Activated CD8-positive, alpha-beta memory T cell treated with anti-CD3 and anti-CD28 coated beads, Interleukin-2, amount 50 U/mL, for 24 hours (primary cell): ENCODE measurements around the gene LYPLA2.
"Not testable (repeated sequence)": the region's sequence is repeated elsewhere in the genome, so short reads cannot be mapped to it uniquely, and the experiment has no call there.

Source experiments
- DNase-seq: peaks from one replicate; pipeline ENCODE4 v3.0.0-alpha.2; 2020; ENCODE audit errors: extremely low read depth

The LYPLA2 gene

GRCh38 chr1:23800400-23801337 is 9.7 kb downstream of the LYPLA2 start, which contains the start of gene GALE:
Gene GALE (minus strand): TSS chr1:23800754. CDS start chr1:23799007, 1,747 bp downstream.
- peak; percentile 95 for DNase-seq

DNA sequence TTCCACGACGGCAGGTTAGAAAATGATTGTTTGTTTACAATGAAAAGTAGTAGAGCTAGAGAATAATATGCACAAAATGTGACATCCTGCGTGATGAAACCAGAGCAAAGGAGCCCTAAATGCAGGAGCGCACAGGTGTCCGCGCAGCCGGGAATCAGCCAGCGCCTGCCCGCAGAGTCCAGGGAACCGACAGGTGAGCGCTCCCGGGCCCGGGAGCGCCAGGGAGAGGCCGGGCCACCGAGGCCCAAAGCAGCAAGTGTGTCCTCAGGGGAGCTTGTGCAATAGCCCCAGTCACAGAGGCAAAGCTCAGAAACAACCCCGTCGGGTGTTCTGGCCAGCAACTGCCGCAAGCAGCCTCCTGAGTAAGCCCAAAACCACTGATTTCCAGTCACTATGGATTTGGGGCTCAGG is 10.4 kb downstream of the LYPLA2 start:
- no peak for DNase-seq

DNA sequence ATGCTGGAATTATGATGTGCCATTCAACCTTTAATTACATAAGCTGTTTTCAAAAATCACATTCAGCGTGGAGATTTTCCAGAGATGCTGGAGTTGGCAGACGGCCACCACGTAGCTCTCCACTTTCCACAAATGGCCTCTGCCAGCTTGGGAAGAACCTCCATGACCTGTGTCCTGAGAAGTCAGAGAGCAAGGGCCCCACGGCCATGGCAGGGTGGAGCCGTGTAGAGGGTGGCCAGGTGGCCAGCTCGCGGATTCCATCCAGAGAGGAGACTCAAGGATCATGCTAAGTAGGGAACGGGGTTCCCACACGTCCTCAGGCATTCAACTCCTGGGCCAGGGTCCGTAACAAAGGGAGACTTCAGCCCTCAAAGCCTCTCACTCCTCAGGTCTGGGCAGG is 10.9 kb downstream of the LYPLA2 start:
- DNase-seq: no peak

- not testable (repeated sequence) for DNase-seq
These were observed 11.9 kb downstream of the LYPLA2 start for GRCh38 chr1:23802809-23803342.

DNA sequence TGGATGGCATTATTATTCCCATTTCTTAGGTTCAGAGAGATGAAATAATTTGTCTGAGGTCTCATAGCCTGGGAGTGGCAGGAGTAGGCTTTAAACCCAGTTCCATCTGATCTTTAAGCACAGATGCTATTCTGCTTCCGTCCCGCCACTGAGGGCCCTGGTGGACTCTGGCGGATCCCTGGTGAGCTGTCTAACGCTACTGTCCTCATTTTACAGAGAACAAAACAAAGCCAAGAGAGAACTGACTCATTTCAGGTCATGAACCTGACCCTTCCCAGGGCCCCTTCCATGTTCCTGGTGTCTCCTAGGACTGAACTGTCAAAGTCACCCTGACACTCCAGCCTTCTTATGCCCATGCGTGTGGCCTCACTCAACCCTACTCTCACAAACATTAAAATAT is 12.7 kb downstream of the LYPLA2 start:
- no peak for DNase-seq

DNA sequence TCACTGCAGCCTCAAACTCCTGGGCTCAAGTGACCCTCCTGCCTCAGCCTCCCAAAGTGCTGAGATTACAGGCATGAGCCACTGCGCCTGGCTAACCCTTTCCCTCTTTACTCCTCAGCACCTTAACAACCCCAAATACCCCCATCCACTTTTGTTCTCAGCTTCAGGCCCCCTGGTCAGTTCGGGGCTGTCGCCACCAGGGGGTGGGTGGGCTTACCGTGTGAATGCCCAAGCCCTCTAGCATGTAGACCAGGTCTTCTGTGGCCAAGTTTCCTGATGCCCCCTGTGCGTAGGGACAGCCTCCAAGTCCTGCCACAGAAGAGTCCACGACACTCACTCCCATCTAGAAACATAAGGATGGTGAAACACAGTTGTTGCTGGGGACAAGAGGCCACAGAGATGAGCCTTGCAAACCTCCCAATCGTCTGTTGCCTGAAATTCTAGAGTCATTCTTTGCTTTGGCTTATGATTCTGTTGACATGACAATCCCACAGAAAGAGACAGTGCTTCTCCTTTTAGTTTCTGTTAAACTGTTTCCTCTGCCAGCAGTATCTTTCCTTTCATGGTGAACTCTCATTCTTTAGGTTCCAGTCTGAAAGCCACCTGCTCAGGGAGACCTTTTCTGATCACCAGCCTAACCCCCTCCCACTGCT is 13.4 kb downstream of the LYPLA2 start:
- DNase-seq: no peak

DNA sequence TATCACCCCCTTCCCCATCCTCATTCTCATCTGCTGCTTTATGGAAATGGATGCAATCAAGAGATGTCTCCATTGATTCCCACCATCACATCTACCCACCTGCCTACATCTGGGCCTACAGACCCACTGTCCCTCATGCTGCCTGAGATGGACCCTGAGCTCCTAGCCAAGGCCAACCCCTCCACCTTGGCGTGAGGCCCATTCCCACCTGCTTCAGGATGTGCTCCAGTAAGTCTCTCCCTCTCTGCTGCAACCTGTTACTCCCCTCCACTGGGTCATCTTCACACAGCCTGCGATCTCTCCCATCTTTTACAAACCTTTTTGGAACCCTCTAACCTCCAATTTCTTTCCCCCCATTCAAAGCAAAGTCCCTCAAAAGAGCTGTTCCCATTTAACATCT is 14.1 kb downstream of the LYPLA2 start:
- DNase-seq: no peak

DNA sequence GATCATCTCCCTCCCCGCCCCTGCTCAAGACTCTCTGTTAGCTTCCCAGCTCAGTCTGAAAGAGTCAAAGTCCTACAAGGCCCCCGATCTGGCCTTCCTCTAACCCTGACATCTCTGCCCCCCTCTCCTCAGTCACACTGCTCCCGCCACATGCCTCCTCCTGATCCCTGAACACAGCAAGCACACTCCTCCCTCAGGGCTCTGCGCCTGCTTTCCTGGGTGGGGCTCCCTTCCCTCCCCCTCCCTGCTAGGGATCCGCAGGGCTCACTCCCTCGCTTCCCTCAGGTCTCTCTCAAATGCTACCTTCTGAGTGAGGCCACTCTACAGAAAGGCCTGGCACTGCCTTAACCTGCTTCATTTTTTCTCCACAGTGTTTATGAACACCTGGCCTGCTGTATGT is 15.3 kb downstream of the LYPLA2 start:
- DNase-seq: no peak

DNA sequence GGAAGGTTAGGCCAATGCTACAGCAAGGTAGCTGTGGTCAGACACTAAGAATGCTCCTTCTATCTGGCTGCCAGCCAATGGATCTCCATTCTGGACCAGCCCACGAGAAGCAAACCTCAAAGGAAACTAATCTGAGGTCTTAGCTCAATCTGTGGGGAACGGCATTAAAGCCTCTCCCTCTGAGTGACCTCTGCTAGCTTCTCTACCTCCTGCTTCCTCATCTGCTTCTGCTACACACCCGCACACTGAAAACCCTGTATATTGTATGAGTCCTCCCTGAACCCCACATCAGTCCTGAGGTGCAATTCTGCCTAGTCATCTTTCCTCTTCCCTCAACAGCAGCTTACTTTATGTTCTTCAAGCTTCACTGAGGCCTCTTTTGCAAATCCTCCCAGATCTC is 16.5 kb downstream of the LYPLA2 start:
- DNase-seq: no peak

GRCh38 chr1:23809751-23810171 is 18.8 kb downstream of the LYPLA2 start:
- DNase-seq: peak; percentile 44

GRCh38 chr1:23810818-23811540 is 20.0 kb downstream of the LYPLA2 start:
- DNase-seq: no peak

DNA sequence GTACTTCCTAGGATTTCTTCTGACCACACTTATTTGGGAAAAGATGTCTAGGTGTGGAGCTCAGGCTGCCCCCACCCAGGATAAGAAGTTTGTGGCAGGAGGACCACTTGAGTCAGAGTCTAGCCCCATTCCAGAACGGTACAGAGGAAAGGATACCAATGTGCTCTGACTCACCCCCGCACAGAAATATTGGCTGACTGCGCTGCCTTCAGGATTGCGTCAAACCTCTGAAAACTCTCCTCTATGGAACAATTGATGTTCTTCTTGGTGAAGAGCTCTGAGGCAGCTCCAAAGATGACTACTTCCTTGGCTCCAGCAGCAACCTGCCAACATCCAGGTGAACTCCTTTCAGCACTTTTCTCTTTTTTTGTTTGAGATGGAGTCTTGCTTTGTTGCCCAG is 23.1 kb downstream of the LYPLA2 start:
- DNase-seq: no peak

GRCh38 chr1:23816361-23816760 is 25.4 kb downstream of the LYPLA2 start:
- no peak for DNase-seq

DNA sequence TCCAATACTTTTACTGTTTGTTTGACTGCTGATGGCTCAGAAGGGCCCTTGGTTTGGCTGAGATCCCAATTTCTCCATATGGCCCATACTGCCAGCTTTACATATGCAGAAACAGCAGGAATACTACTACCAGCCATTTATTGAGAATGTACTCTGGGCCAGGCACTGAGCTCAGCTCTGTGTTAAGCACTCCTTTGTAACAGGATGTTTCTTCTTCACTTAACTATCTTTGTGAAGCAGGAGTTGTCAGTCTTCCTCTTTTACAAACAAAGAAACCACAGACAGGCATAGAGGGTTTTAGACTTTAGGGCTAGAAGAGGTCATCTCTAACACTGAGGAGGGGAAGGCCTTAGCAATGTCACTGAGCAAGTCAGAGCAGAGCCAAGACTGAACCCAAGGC is 26.0 kb downstream of the LYPLA2 start:
- DNase-seq: no peak

- DNase-seq: no peak
These were observed 26.7 kb downstream of the LYPLA2 start for GRCh38 chr1:23817633-23818032.

- DNase-seq: no peak
These were observed 32.8 kb downstream of the LYPLA2 start for GRCh38 chr1:23823767-23824166.

DNA sequence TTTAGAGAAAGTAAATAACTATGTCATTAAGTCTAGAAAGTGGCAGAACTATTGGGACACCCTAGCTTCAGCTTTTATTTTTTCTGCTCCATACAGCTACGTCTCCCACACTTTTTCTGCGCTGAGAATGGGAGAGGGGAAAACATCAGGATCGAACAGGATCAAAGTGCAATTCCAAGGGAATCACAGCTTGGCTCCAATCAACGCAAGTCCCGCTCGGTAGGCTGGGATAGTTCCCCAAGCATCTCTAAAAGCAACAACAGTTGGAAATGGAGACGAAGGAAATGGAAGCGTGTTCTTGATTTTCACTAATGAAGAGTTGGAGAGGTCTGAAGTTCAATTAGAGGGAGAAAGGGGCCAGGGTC is 33.7 kb downstream of the LYPLA2 start:
- no peak for DNase-seq

- DNase-seq: peak; percentile 78
These were observed 34.3 kb downstream of the LYPLA2 start, which contains the start of gene HMGCL for GRCh38 chr1:23825076-23825761. Gene HMGCL (minus strand): TSS chr1:23825429. CDS start chr1:23825415, 14 bp downstream.

DNA sequence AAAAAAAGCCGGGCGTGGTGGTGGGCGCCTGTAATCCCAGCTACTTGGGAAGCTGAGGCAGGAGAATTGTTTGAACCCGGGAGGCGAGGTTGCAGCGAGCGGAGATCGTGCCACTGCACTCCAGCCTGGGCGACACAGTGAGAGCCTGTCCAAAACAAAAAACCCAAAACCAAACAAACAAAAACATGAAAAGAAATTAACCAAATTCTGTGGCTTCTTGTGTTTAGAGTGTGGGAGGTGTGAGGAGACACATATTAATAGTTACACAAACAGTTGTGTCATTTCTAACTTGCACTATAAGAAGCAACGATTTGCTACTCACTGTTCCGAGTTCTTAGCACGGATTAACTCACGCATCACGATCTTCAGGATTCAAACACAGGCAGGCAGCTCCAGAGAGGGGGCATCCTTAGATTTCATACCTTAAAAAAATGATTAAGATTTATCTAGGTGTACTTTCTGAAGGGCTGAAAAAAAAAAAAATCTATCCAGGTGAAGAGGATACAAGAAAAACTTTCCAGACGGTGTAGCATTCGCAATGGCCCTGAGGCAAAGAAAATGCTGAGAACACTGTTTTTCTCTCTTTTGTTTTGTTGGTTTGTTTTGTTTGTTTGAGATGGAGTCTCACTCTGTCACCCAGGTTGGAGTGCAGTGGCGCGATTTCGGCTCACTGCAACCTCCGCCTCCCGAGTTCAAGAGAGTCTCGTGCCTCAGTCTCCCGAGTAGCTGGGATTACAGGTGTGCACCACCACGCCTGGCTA is 35.0 kb downstream of the LYPLA2 start:
- no peak for DNase-seq

DNA sequence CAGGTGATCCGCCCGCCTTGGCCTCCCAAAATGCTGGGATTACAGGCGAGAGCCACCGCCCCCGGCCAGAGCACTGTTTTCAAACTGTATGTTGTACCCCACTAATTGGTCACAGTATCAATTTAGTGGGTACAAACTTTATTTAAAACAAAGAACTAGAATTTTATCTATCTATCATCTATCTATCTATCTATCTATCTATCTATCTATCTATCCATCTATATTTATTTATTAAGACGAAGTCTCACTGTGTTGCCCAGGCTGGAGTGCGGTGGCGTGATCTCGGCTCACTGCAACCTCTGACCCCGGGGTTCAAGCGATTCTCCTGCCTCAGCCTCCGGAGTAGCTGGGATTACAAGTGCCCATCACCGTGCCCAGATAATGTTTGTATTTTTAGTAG is 35.6 kb downstream of the LYPLA2 start:
- not testable (repeated sequence) for DNase-seq

DNA sequence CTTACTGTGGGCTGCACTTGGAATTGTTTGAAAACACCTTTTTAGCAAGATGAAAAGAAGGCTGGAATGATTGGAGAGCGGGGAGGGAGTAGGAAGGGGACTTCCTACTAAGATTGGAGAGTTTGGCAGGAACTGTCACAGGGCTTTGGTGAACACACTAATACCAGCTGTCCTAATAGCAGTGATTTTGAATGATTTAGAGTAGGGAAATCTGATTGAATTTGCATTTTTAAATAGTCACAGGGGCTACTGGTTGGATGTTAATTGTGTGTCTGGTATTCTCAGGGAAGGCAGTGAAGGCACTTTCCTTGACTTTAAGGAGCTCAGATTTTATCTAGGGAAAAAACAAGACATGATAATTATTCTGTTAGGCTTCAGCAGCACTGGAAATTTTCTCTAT is 36.8 kb downstream of the LYPLA2 start:
- DNase-seq: no peak
